ENCODE results near the gene OR2S2. TPM values are rescaled to one million over a fixed set of nuclear protein-coding genes. Genes with fewer than 3 reads are reported as not detected.
"Not testable (repeated sequence)": the region's sequence is repeated elsewhere in the genome, so short reads cannot be mapped to it uniquely, and the experiment has no call there.

OR2S2 gene
- polyA plus RNA-seq (ENCODE audit: insufficient read length in 12 of 12), result under 1 TPM in 6 of 12 donors, not detected in 6; 0.22 to 0.48 (median 0.29) TPM
- long read RNA-seq, donor 1, result 0 reads
- long read RNA-seq, donor 2, result 0 reads
- long read RNA-seq, donor 3, result 0 reads
- long read RNA-seq, donor 4, result 0 reads
- long read RNA-seq, donor 5, result 0 reads
- long read RNA-seq, donor 6, result 0 reads
- long read RNA-seq, donor 7, result 0 reads
- long read RNA-seq, donor 8, result 0 reads
- long read RNA-seq, donor 9, result 0 reads
- long read RNA-seq, donor 10, result 0 reads
- long read RNA-seq, donor 11, result 0 reads

DNA sequence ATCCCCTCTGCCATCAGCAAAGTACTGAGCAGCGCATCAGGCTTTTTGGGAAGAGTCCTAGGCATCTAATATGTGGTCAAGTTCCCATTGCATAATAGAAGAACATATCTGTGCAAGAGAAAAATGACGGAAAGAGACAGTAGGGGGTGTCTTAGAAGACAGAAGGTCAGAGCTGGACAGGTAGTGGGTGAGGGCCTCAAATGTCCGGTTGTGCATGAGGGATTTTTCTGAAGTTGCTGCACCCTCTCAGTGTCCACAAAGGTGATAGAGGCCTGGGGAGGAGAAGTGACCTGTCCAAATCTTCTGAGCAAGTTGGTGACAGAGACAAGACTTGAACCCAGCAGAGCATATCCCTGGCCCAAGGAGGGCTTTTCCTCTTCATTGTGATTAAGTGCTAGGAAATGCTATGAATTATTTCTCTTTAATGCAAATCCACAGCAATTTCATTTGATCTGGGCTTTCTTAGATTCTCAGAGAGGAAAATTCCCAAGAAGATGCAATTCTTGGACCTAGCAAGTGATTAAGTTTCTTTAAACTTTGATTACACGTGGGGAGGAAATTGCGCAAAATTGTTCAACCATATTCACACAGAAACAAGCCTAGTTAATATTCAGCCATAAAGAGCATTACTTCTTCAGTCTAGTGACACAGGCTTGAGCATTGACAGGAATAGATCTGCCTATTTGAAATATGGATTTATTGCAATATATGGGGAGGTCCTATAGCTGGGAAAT lies at the start of gene OR2S2:
Gene OR2S2 (minus strand): TSS at position 51 of the 734 bp plus-strand sequence. CDS start 56 bp downstream, outside the sequence.
- DNase-seq, result no peak

- DNase-seq, result no peak
Observed at GRCh38 chr9:36007316-36007708, 49.4 kb upstream of the OR2S2 start.

- DNase-seq, result no peak
Observed at GRCh38 chr9:36006549-36007315, 48.8 kb upstream of the OR2S2 start.

- DNase-seq, result no peak
Observed at GRCh38 chr9:36005891-36006290, 47.9 kb upstream of the OR2S2 start.

- DNase-seq, result no peak
Observed at GRCh38 chr9:35998333-35998732, 40.4 kb upstream of the OR2S2 start.

- not testable (repeated sequence) for DNase-seq
Observed at GRCh38 chr9:35997016-35997415, 39.1 kb upstream of the OR2S2 start.

GRCh38 chr9:35996358-35996970 lies 38.5 kb upstream of the OR2S2 start:
- DNase-seq, result no peak

- no peak for DNase-seq
Observed at GRCh38 chr9:35994959-35995358, 37.0 kb upstream of the OR2S2 start.

- DNase-seq, result no peak
Observed at GRCh38 chr9:35993976-35994720, 36.2 kb upstream of the OR2S2 start.

- not testable (repeated sequence) for DNase-seq
Observed at GRCh38 chr9:35993136-35993535, 35.2 kb upstream of the OR2S2 start.

GRCh38 chr9:35990155-35990554 lies 32.2 kb upstream of the OR2S2 start:
- DNase-seq, result no peak

DNA sequence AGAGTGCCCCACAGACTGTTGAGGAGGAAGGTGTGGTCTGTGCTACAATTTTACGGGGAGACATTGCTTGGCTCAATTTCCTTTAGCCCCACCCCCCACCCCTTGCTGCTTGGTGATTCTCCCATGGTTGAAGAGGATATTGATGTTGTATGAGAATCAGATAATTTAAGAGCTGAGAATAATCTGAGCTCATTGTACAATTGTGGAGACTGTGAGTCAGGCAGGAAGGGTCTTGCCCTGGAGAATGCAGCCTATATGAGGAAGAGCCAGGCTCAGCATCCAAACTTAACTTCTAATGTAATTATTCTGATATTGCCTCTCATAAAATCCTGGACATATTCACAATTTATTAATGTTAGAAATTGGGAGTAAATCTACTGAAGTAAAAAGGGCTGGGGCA lies 26.1 kb upstream of the OR2S2 start:
- no peak for DNase-seq

DNA sequence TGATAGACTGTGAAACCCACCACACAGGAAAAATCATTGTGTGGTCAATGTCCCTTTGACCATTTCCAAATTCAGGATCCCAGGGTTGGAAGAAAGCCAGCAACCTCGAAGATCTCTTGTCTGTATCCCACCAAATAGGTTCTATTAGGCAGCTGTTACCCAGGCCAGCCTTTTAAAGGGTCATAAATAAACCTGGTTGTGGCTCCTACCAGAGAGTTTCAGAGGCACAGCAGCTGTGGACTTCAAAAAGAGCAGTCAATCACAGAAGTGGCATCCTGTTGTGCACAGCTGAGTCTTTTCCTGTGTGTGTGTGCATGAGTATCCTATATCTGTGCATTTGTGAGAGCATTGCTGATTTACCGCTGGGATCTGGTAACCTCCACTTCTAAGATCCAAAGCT lies 23.7 kb upstream of the OR2S2 start:
- no peak for DNase-seq

- DNase-seq, result no peak
Observed at GRCh38 chr9:35980289-35981011, 22.5 kb upstream of the OR2S2 start.

DNA sequence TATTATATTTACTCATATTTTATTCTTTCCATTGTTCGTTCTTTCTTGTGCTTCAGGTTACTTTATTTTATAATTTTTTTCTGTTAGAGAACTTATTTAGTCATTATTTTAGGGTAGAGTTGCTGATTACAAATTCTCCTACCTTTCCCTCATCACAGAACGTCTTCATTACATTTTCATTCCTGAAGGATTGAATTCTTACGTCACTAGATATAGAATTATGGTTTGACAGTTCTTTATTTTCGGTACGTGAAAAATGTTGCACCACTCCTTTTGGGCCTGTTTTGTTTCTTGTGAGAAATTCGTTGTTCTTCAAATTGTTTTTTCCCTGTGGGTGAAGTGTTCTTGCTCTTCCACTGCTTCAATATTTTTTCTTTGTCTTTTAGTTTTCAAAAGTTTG lies 20.8 kb upstream of the OR2S2 start:
- DNase-seq, result no peak

DNA sequence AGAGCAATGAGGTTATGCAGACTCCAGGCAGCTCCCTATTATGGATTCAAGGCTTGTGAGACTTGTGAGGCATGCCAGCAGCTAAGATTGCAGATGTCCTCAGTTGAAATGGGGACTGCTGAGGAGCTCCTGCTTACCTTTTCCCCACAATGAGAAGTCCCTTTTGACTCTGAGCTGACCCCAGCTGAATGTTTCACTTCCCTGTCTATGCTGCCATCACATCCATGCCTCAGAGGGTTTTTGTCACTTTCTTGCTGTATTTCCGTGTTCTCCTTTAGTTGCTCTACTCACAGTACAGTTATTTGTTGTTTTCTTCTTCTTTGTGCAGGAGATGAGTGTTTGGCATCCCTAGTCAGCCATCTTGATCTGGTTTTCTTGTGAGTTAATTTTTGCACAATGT lies 18.8 kb upstream of the OR2S2 start:
- no peak for DNase-seq

- no peak for DNase-seq
Observed at GRCh38 chr9:35974800-35975199, 16.8 kb upstream of the OR2S2 start.

- DNase-seq, result no peak
Observed at GRCh38 chr9:35972093-35972492, 14.1 kb upstream of the OR2S2 start.

DNA sequence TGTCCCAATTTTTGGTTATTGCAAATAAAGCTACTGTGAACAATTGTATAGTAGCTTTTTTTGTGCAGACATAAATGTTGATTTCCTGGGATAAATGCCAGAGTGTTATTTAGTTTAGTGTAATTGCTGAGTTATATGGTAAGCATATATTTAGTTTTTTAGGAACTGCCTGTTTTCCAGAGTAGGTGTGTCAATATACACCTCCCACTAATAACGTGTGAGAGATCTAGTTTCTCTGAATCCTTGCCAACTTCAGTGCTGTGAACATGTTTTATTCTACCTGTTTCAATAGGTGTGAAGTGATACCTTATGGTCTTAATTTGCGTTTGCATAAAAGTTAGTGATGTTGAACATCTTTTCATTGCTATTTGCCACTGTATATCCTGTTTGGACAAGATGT lies 9.1 kb upstream of the OR2S2 start:
- no peak for DNase-seq

- no peak for DNase-seq
Observed at GRCh38 chr9:35966433-35966832, 8.5 kb upstream of the OR2S2 start.

DNA sequence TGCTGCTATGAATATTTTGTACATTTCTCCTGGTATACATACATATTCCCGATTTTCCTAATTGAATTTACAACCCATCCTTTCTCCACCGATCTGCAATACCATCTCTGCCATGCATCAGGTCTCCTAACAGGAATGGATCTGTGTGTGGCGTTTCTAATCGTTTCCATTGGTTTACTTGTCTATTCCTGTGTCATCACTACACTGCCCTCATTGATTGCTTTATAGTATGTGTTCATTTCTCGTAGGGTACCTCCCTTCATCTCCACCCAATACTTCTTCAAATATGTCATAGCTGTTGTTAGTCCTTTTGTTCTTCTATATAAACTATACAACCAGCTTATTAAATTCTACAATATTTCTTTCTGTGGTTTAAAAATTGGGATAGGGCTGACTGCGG lies 7.1 kb upstream of the OR2S2 start:
- no peak for DNase-seq
